Mucosa of descending colon (tissue), 3 donors: ENCODE results near the gene NFIB. TPM values are rescaled to one million over a fixed set of nuclear protein-coding genes. Genes with fewer than 3 reads are reported as not detected.

Experiments
- ATAC-seq: fragments of 200-7000 bp; cut with Tn5 transposase; one replicate; pipeline ENCODE4 v1.9.1; 2020; ENCODE audit warnings: mild to moderate bottlenecking, moderate library complexity
- DNase-seq, 3 donors: peaks; one replicate each; pipeline ENCODE4 v3.0.0-alpha.2; 2020
- H3K36me3 ChIP-seq: fragments of 200-600 bp; one replicate; pipeline ENCODE4 v1.8.0; 2021; ENCODE audit warnings: low read depth, mild to moderate bottlenecking
- H3K4me1 ChIP-seq: fragments of 200-600 bp; one replicate; pipeline ENCODE4 v1.8.0; 2021; ENCODE audit warnings: low read depth, mild to moderate bottlenecking
- H3K4me3 ChIP-seq: fragments of 200-600 bp; one replicate; pipeline ENCODE4 v1.8.0; 2021; ENCODE audit warnings: mild to moderate bottlenecking
- H3K9me3 ChIP-seq: fragments of 200-600 bp; one replicate; pipeline ENCODE4 v1.8.0; 2021; ENCODE audit warnings: mild to moderate bottlenecking
- intact Hi-C, 2 donors: fragments of 100-400 bp; cut with DNase I in 1 of 2; cut with micrococcal nuclease in 1 of 2; formaldehyde crosslinking; loops; one replicate each; pipeline versions ENCODE4 v1.11.0 to v1.11.1; 2022; cut with DNase I, micrococcal nuclease
- total RNA-seq, 3 donors: library from RNA; stranded (reverse); fragmentation: NEBNext Ultra II Directional in 2 of 3; extraction: Animal tissue kit (Norgen Biotek cat#: 25700) in 2 of 3; gene quantifications; one replicate each; pipeline versions ENCODE4 v1.2.1 to v1.2.4, GENCODE V29; 2021 to 2023
- TF ChIP-seq, protein P1 (sequence below): fragments of 200-600 bp; IDR thresholded peaks from one replicate; pipeline ENCODE4 v1.8.0; 2022; ENCODE audit warnings: antibody characterized with exemption, mild to moderate bottlenecking
- donor health status: DM: no; HTN: no; CAD: no; lungs with moderate emphysema.
- donor health status: DM: no; HTN: no; CAD: no.
- donor health status: DM: no; HTN: yes; CAD: no.

The NFIB gene
- total RNA-seq, 3 donors from 2014 or later = 59.7 to 85.5 (median 62.6) TPM

DNA sequence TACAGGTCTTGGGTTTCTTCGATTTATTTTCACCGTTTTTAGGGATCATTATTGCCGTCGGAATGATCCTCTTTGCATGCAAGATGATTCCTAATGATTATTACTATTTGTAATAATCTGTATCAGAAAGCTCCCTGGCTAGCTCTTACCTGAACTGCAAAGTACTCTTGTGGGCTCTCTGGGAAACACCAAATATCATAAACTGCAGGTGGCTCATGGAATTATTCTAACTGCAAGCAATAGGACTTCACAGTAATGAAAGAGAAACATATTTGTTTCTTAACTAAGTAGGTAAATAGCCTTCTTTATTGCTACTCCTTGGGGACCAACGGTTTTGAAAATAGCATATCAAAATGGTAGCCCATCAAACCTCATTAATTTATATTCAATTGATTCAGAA, 219.4 kb downstream of the NFIB start:
- no peak for ATAC-seq
- intact Hi-C loops = no loop called here

DNA sequence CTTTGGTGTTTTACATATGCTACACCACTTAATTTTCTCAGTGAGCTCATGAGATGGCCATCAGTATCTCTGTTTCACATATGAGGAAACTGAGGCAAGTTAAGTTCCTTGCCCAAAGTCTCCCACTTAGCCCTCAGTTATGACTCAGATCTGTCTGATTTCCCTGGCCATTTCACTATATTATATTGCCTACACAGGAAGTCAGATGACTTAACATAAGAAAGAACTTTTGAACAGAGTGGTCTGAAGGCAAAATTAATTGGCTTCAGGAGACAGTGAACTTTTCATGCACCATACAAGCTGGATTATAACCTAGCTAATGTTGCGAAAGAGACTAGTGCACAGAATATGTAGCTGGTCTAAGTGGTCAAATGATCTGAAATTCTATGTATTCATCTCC, 221.6 kb downstream of the NFIB start:
- Histone ChIP-seq H3K4me1 (no peaks in the 10 kb centered on the region), H3K9me3 (no peaks in the 10 kb centered on the region), H3K36me3 (no peaks in the 10 kb centered on the region), H3K4me3 (no peak overlapping the region)
- DNase-seq (no peak), ATAC-seq (no peak)
- TF ChIP-seq, protein P1, sequence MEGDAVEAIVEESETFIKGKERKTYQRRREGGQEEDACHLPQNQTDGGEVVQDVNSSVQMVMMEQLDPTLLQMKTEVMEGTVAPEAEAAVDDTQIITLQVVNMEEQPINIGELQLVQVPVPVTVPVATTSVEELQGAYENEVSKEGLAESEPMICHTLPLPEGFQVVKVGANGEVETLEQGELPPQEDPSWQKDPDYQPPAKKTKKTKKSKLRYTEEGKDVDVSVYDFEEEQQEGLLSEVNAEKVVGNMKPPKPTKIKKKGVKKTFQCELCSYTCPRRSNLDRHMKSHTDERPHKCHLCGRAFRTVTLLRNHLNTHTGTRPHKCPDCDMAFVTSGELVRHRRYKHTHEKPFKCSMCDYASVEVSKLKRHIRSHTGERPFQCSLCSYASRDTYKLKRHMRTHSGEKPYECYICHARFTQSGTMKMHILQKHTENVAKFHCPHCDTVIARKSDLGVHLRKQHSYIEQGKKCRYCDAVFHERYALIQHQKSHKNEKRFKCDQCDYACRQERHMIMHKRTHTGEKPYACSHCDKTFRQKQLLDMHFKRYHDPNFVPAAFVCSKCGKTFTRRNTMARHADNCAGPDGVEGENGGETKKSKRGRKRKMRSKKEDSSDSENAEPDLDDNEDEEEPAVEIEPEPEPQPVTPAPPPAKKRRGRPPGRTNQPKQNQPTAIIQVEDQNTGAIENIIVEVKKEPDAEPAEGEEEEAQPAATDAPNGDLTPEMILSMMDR = no peak
- intact Hi-C loops = no loop called here

More for the DNA sequence above, 219.4 kb downstream of the NFIB start:
- DNase-seq = no peak
- Histone ChIP-seq H3K4me1 (peaks cover 4% of the 10 kb centered on the region), H3K4me3 (no peak overlapping the region), H3K36me3 (no peaks in the 10 kb centered on the region), H3K9me3 (no peaks in the 10 kb centered on the region)
- TF ChIP-seq, protein P1 = no peak

DNA sequence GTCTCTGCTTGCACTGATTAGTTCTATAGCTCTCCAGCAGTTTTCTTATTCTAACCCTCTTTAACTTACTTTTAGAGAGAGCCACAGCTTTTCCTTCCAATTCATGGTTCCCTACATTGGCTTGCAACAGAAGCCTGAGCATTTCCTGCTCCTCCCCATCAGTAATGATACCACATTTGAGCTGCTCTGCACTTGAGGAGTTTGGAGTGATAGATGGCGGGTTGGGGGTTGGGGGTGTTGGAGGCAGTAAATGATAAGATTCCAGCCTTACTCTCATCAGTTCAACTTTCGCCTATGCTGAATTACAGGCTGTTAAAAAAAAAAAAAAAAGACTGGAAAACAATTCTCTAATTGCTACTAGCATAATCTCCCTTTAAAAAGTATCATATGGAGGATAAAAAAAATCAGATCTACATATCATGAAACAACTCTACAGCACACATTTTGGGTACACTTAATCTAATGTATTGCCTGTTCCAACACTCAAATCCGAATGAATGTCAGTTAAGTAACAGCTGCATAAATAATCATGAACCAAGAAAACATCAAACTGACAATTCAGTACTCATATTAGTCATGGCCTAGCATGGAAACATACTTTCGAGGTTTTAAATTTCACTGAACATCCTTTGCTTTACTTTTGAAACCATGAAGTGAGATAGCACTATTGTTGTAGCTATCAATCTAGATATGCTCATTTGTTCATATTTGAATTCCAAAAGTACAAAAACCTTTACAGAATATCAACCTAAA, 224.7 kb downstream of the NFIB start:
- ATAC-seq (no peak), DNase-seq (no peak)
- intact Hi-C loops = no loop called here
- Histone ChIP-seq H3K9me3 (no peaks in the 10 kb centered on the region), H3K36me3 (no peaks in the 10 kb centered on the region), H3K4me1 (no peaks in the 10 kb centered on the region), H3K4me3 (no peak overlapping the region)
- TF ChIP-seq, protein P1 = no peak

DNA sequence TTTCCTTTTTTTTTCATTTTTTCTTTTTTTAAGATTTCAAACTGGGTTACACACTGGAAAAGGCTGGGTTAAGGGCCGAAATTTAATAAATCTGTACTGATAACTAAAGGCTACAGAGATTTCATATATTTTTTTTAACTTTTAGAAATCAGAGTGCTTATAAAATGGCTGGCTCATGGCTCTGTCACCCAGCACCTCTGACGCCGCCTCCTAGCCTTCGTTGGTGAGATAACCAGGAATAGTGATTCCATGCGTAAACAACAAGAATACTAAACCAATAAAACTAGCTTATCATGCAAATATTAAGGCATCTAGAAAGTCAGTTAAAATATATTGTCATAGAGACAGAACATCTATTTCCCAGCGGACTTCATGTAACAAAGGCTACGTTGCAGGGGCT, 226.4 kb downstream of the NFIB start:
- ATAC-seq (no peak), DNase-seq (no peak)
- H3K36me3 ChIP-seq = no peaks in the 10 kb centered on the region
- H3K9me3 ChIP-seq = no peaks in the 10 kb centered on the region
- TF ChIP-seq, protein P1 = no peak
- no peaks in the 10 kb centered on the region for H3K4me1 ChIP-seq
- intact Hi-C loops = no loop called here
- no peak overlapping the region for H3K4me3 ChIP-seq

DNA sequence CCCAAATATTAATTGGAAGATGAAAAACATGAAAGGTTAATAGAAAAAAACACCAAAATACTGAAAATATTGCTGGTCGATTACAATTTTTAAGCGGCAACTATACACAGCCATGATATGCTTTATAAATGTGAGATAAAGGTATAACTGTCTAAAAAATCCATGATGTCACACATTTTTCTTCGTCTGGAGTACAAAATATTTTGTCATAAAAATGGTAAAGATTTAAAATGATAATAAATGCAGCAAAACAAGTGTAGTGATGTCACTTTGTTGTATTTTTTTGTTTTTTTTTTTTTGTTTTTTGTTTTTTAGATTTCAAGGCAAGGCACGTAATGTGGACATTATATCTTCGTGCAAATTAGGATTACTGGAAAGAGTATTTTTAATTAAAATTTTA, 227.4 kb downstream of the NFIB start:
- TF ChIP-seq, protein P1 = no peak
- no peaks in the 10 kb centered on the region for H3K4me1 ChIP-seq
- ATAC-seq (no peak), DNase-seq (no peak)
- H3K36me3 ChIP-seq = no peaks in the 10 kb centered on the region
- H3K4me3 ChIP-seq = no peak overlapping the region
- H3K9me3 ChIP-seq = no peaks in the 10 kb centered on the region
- intact Hi-C loops = no loop called here
